A673 (cell line): ENCODE data around the gene DNAH9. TPM values are rescaled to one million over a fixed set of nuclear protein-coding genes. Genes with fewer than 3 reads are reported as not detected.

Experiments
- BruUV-seq: library from RNA; stranded (reverse); fragments of 400-500 nt; replicated peaks from 2 replicates; lab custom pipeline; 2021; lab: Mats Ljungman, UMichigan
- CTCF ChIA-PET: fragments of 300-600 bp; sonication (Branson Sonifier 250); formaldehyde crosslinking; loops from one replicate; lab custom pipeline; 2022; ENCODE audit warnings: antibody characterized with exemption; lab: Charles Lee
- POLR2A ChIA-PET: fragments of 300-600 bp; sonication (Branson Sonifier 250); formaldehyde crosslinking; loops from one replicate; lab custom pipeline; 2022; ENCODE audit warnings: antibody characterized with exemption; ENCODE audit not compliant: low non-redundant PET; lab: Charles Lee
- DNase-seq: peaks from one replicate; pipeline ENCODE4 v3.0.0-alpha.2; 2015; ENCODE audit warnings: low spot score
- H3K27ac ChIP-seq: fragments of 200-600 bp; sonication (generic); 2 replicates; pipeline ENCODE4 v1.5.1; 2016; ENCODE audit warnings: mixed run types, low read depth, mild to moderate bottlenecking, mixed read lengths, antibody characterized with exemption, low read length; ENCODE audit not compliant: poor library complexity, severe bottlenecking
- H3K27me3 ChIP-seq: fragments of 200-600 bp; sonication (generic); replicated peaks from 2 replicates; pipeline ENCODE4 v1.6.1; 2017; ENCODE audit warnings: mixed run types, low read depth, mild to moderate bottlenecking, mixed read lengths, antibody characterized with exemption, low read length; ENCODE audit not compliant: insufficient read depth, poor library complexity
- H3K36me3 ChIP-seq: fragments of 200-600 bp; sonication (generic); 2 replicates; pipeline ENCODE4 v1.6.1; 2016; ENCODE audit warnings: mixed run types, mild to moderate bottlenecking, mixed read lengths, antibody characterized with exemption, low read length; ENCODE audit not compliant: insufficient read depth, poor library complexity, severe bottlenecking
- H3K4me1 ChIP-seq: fragments of 200-600 bp; sonication (generic); 2 replicates; pipeline ENCODE4 v1.6.1; 2017; ENCODE audit warnings: mixed run types, mild to moderate bottlenecking, mixed read lengths, antibody characterized with exemption, low read length; ENCODE audit not compliant: insufficient read depth, poor library complexity, severe bottlenecking
- H3K4me3 ChIP-seq: fragments of 200-600 bp; sonication (generic); 2 replicates; pipeline ENCODE4 v1.5.1; 2016; ENCODE audit warnings: low read depth, mixed run types, mild to moderate bottlenecking, mixed read lengths, low read length; ENCODE audit not compliant: poor library complexity, severe bottlenecking
- H3K9me3 ChIP-seq: fragments of 200-600 bp; sonication (generic); 2 replicates; pipeline ENCODE4 v1.6.1; 2016; ENCODE audit warnings: mixed run types, low read depth, mild to moderate bottlenecking, mixed read lengths, antibody characterized with exemption, low read length; ENCODE audit not compliant: poor library complexity, severe bottlenecking
- CTCF ChIP-seq: fragments of 300-800, 200-600 bp; sonication (generic); conservative IDR thresholded peaks from 2 replicates; pipeline ENCODE4 v1.5.1; 2017; ENCODE audit warnings: low read depth, mild to moderate bottlenecking, antibody characterized with exemption, low read length, moderate library complexity, mixed read lengths
- EZH2 ChIP-seq: fragments of 200-600 bp; sonication (generic); IDR thresholded peaks from 2 replicates; pipeline ENCODE4 v1.6.1; 2017; ENCODE audit warnings: borderline replicate concordance, low read depth, mild to moderate bottlenecking, mixed read lengths, antibody characterized with exemption, low read length; ENCODE audit not compliant: poor library complexity, severe bottlenecking
- intact Hi-C: fragments of 100-400 bp; cut with micrococcal nuclease; formaldehyde crosslinking; loops from one replicate; pipeline ENCODE4 v1.10.0; 2022; ENCODE audit not compliant: unreplicated experiment
- total RNA-seq: library from RNA; stranded (reverse); gene quantifications from 2 replicates; pipeline ENCODE4 v1.2.3, GENCODE V29; 2021

The DNAH9 gene
- total RNA-seq, 1 experiment from 2014 or later, result 6.6 TPM

GRCh38 chr17:11564589-11565380 is 33.5 kb upstream of the DNAH9 start:
- no TSS peak for BruUV-seq
- POLR2A ChIA-PET, result no interaction called here
- CTCF ChIA-PET, result no interaction called here

GRCh38 chr17:11565591-11565990 is 32.7 kb upstream of the DNAH9 start:
- peaks cover 20% of the 10 kb centered on the region for H3K4me1 ChIP-seq
- H3K27me3 ChIP-seq, result no peaks in the 10 kb centered on the region
- no peak overlapping the region for H3K4me3 ChIP-seq
- H3K27ac ChIP-seq, result no peak overlapping the region
- intact Hi-C loops, result no loop called here
- DNase-seq, result no peak
- H3K9me3 ChIP-seq, result no peaks in the 10 kb centered on the region
- H3K36me3 ChIP-seq, result no peaks in the 10 kb centered on the region
- BruUV-seq, result no TSS peak
- TF ChIP-seq EZH2, result no peak
- no peak for TF ChIP-seq CTCF
- ChIA-PET POLR2A (no interaction called here), CTCF (no interaction called here)

More at GRCh38 chr17:11564589-11565380, 33.5 kb upstream of the DNAH9 start:
- TF ChIP-seq CTCF, result no peak
- TF ChIP-seq EZH2, result no peak
- Histone ChIP-seq H3K27ac (peak overlapping the region; percentile 47), H3K36me3 (no peaks in the 10 kb centered on the region), H3K27me3 (no peaks in the 10 kb centered on the region), H3K4me1 (peaks cover 20% of the 10 kb centered on the region), H3K4me3 (no peak overlapping the region), H3K9me3 (no peaks in the 10 kb centered on the region)
- intact Hi-C loops, result no loop called here
- no peak for DNase-seq

GRCh38 chr17:11578998-11579397 is 19.3 kb upstream of the DNAH9 start:
- no peak for TF ChIP-seq CTCF
- TF ChIP-seq EZH2, result no peak
- no peak overlapping the region for H3K27ac ChIP-seq
- DNase-seq, result no peak
- H3K36me3 ChIP-seq, result no peaks in the 10 kb centered on the region
- H3K4me3 ChIP-seq, result no peak overlapping the region
- POLR2A ChIA-PET, result no interaction called here
- H3K4me1 ChIP-seq, result peaks cover 5% of the 10 kb centered on the region
- no TSS peak for BruUV-seq
- H3K27me3 ChIP-seq, result no peaks in the 10 kb centered on the region
- intact Hi-C loops, result no loop called here
- H3K9me3 ChIP-seq, result no peaks in the 10 kb centered on the region
- CTCF ChIA-PET, result no interaction called here
